ENCODE measurements around the gene PDE1A. TPM values are rescaled to one million over a fixed set of nuclear protein-coding genes. Genes with fewer than 3 reads are reported as not detected.

Gene PDE1A
- total and polyA plus RNA-seq, 2 of the 4 experiments (the other 2 are of a cell fraction): 0.24 to 0.90 TPM

GRCh38 chr2:182473635-182474034, 46.8 kb upstream of the PDE1A start:
- no peak overlapping the region for H3K4me2 ChIP-seq (ENCODE audit: low read depth, low read length)
- DNase-seq (no peak), ATAC-seq (ENCODE audit: low read depth) (no peak)
- H2BK120ac ChIP-seq (ENCODE audit: low read depth, low read length): no peak overlapping the region
- H3K23ac ChIP-seq (ENCODE audit: low read depth, low read length): no peak overlapping the region
- TF ChIP-seq CTCF (conservative IDR thresholded peaks at IDR 0.05; ENCODE audit: low read depth, low read length) (no peak), RCOR1 (IDR thresholded peaks at IDR 0.05; ENCODE audit: insufficient replicate concordance, low read length) (no peak), CHD1 (IDR thresholded peaks at IDR 0.05; ENCODE audit: low read depth, low read length) (no peak), USF2 (IDR thresholded peaks at IDR 0.05; ENCODE audit: low read depth, low read length) (no peak), CEBPB (IDR thresholded peaks at IDR 0.05; ENCODE audit: low read depth, low read length) (no peak), POLR2A (IDR thresholded peaks at IDR 0.05; ENCODE audit: low read depth, low read length) (no peak), MXI1 (IDR thresholded peaks at IDR 0.05; ENCODE audit: borderline replicate concordance, low read depth, low read length) (no peak), SMC3 (IDR thresholded peaks at IDR 0.05; ENCODE audit: low read depth, low read length) (no peak), RAD21 (IDR thresholded peaks at IDR 0.05; ENCODE audit: low read length) (no peak), ELK1 (IDR thresholded peaks at IDR 0.05; ENCODE audit: borderline replicate concordance, low read depth, low read length) (no peak), FOS (IDR thresholded peaks at IDR 0.05; ENCODE audit: low read depth, low read length) (no peak), MAFK (IDR thresholded peaks at IDR 0.05; ENCODE audit: low read depth, low read length) (no peak), BHLHE40 (IDR thresholded peaks at IDR 0.05; ENCODE audit: low read depth, low read length) (no peak), RFX5 (IDR thresholded peaks at IDR 0.05; ENCODE audit: low read depth, low read length) (no peak), NFE2L2 (IDR thresholded peaks at IDR 0.05; ENCODE audit: low read depth, low read length) (no peak), MAZ (IDR thresholded peaks at IDR 0.05; ENCODE audit: borderline replicate concordance, low read depth, low read length) (no peak)
- peaks cover 1% of the 10 kb centered on the region; the same call in 1 of the 2 replicates for H3K9me3 ChIP-seq (ENCODE audit: control insufficient read depth, insufficient read depth, low read length)
- H4K20me1 ChIP-seq (ENCODE audit: insufficient read depth, low read length): no peaks in the 10 kb centered on the region
- BruUV-seq (replicated peaks): no TSS peak
- H3K4ac ChIP-seq (ENCODE audit: low read depth, low read length): no peak overlapping the region
- no peaks in the 10 kb centered on the region for H3K27me3 ChIP-seq (ENCODE audit: control insufficient read depth, insufficient read depth, low read length)
- H3K9me1 ChIP-seq (ENCODE audit: insufficient read depth, low read length): no peaks in the 10 kb centered on the region
- intact Hi-C loops (cut with micrococcal nuclease) (no loop called here), in situ Hi-C loops (cut with MboI; ENCODE audit: low sequenced_read_pairs) (no loop called here), dilution Hi-C loops (cut with HindIII; ENCODE audit: low sequenced_read_pairs, unreplicated experiment) (no loop called here)
- no peak overlapping the region for H3K9ac ChIP-seq (ENCODE audit: low read depth, low read length)
- no peak overlapping the region for H3K18ac ChIP-seq (ENCODE audit: low read depth, low read length)
- H3K27ac ChIP-seq (ENCODE audit: insufficient read depth, low read length): no peak overlapping the region
- ChIA-PET CTCF (no interaction called here), POLR2A (ENCODE audit: unreplicated experiment) (no interaction called here)
- no peak overlapping the region for H4K91ac ChIP-seq (ENCODE audit: insufficient read depth, low read depth, low read length)
- no peaks in the 10 kb centered on the region for H3K79me1 ChIP-seq (ENCODE audit: low read depth in 1 of 2, low read length in 2 of 2)
- no CpG with 5 or more reads among the region's 4 CpGs for WGBS, 2 experiments (ENCODE audit: extremely low coverage in 2 of 2, insufficient read length in 1 of 2)
- H2AK9ac ChIP-seq (replicated peaks; ENCODE audit: low read depth, low read length, poor library complexity): no peak overlapping the region
- H3K56ac ChIP-seq (ENCODE audit: extremely low read depth, insufficient read depth, low read length): no peak overlapping the region
- H4K5ac ChIP-seq (ENCODE audit: low read depth, low read length): no peak overlapping the region
- H4K8ac ChIP-seq (ENCODE audit: low read depth in 2 of 2, low read length in 2 of 2): no peak overlapping the region
- H3K4me3 ChIP-seq (ENCODE audit: insufficient read depth, low read depth, low read length): no peak overlapping the region
- no peak overlapping the region for H2BK5ac ChIP-seq (ENCODE audit: low read depth, low read length, poor library complexity, severe bottlenecking)
- no peak overlapping the region for H2AK5ac ChIP-seq (ENCODE audit: low read depth, low read length)
- no peak overlapping the region for H2AFZ ChIP-seq (replicated peaks; ENCODE audit: low read length, poor library complexity)
- H3K4me1 ChIP-seq (ENCODE audit: control insufficient read depth, insufficient read depth, low read length): no peaks in the 10 kb centered on the region
- no peak overlapping the region for H2BK20ac ChIP-seq (ENCODE audit: low read depth, low read length)
- H3K36me3 ChIP-seq (ENCODE audit: control insufficient read depth, insufficient read depth, low read length): no peaks in the 10 kb centered on the region
- H2BK15ac ChIP-seq (ENCODE audit: low read depth, low read length): no peak overlapping the region
- H3K14ac ChIP-seq (replicated peaks; ENCODE audit: low read depth, low read length): no peak overlapping the region
